Lung microvascular endothelial cell (primary cell): ENCODE data around the gene CLDN18. TPM values are rescaled to one million over a fixed set of nuclear protein-coding genes. Genes with fewer than 3 reads are reported as not detected.
A peak's percentile ranks its signal among the peaks of the same experiment; 100 is the strongest.

Experiments
- DNase-seq, 2 donors: peaks; one replicate each; pipeline versions ENCODE4 v3.0.0 to v3.0.0-alpha.2; 2010; ENCODE audit warnings: low read depth in 2 of 2
- total RNA-seq: library from RNA; depleted of rRNA; stranded (reverse); fragments of >200 nt; gene quantifications from 2 replicates; pipeline ENCODE4 v1.2.1, GENCODE V29; 2014

The CLDN18 gene
- not detected in 2 replicates for total RNA-seq

DNA sequence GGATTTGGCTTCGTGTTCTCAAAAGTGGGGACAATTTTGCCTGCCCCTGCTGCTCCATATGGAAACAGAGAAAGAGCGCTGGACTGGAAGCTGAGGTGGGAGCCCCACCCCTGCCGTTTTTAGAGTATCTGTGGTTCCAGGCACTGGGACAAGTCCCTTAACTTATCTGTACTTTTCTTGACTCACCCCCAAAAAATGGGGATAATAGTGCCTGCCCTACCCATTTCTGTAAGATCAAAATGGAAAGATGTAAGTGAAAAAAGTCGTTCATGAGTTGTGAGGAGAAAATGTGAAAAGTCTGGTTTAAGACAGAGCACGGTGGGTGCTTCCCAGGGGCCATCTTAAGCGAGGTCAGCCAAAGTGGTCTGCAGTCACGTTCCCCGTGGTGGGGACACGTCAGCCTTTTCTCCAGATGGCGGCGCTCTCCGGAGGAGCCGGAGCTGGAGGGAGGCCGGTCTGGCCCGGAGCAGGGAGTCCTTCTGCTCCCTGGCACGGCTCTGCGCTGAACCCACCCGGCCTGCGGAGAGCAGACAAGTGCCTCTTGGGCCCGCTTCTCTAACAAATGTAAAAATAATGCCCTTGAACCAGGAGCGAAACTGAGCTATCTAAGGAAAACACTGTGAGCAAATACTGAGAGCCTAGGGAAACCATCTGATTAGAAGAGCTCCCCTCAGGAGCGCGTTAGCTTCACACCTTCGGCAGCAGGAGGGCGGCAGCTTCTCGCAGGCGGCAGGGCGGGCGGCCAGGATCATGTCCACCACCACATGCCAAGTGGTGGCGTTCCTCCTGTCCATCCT lies at the start of gene CLDN18:
TSS of gene CLDN18 (plus strand) at position 690 of the 797 bp plus-strand sequence. CDS start at position 751, 61 bp downstream.
- no peak for DNase-seq

DNA sequence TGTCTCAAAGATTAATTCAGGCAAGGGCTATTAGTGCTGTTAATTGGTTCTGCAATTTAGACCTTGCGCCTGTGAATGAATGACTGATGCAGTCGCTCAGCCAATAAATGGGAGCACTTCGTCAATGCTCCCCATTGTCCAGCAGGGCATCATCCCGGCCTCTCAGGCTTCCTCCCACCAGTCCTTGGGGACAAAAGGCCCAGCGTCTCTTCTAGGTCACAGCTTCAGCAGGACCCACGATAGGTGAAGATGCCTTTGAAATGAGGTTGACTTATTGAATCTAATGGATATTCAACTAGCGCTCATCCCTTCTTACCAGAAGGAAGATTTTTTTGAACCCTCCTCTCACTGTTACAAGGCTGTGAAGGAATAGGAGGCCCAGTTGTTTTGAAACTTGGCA lies 47.7 kb upstream of the CLDN18 start:
- no peak for DNase-seq

DNA sequence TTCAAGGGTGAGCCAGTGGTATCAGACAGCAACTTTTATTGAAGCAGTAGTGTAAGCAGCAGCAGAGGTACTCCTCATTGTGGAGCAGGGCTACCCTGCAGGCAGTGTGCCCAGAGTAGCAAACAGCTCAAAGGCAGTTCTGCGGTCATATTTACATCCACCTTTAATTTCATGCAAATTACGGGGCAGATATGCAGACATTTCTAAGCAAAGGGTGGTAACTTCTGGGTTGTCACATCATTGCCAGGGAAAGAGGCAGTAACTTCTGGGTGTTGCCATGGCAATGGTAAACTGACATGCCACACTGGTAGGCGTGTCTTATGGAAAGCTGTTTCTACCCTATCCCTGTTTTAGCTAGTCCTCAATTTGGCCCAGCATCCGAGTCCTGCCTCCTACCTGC lies 46.5 kb upstream of the CLDN18 start:
- no peak for DNase-seq

DNA sequence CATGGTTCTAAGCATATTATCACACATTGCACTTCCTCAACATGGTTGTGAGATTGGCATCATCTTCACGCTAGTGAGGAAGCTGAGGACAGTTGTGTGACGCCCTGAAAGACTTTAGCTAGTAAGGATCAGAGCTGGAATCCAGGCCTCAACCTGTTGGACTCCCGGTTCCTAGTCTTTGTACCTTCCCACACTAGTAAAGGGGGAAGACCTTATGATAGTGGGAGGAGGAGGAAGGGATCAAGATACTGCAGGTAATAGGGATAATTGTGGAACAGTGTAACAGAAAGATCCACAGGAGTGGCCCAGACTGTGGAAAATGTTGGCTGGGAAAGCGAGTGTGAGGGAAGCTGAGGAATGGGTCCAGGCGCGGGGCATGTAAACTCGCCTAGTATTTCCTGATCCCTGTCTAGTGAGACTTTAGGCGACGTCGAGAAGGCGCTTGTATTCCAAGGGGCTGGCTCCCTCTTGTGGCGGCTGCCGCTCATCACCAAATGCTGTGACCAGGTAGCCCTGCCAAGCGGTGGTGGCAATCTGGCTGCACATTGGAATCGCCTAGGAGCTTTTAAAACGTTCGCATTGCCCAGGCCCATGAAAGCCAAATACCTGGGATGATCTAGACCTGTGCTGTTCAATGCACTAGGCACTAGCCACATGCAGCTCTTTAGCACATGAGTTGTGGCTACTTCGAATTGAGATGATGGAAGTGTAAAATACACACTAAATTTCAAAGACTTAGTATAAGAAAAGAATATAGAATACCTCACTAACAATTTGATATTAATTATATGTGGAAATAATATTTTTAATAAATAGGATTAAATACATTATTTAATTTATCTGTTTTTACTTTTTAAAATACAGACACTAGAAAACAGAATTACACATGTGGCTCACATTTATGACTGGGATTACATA lies 38.8 kb upstream of the CLDN18 start:
- peak; percentile 61 to 63 for DNase-seq

DNA sequence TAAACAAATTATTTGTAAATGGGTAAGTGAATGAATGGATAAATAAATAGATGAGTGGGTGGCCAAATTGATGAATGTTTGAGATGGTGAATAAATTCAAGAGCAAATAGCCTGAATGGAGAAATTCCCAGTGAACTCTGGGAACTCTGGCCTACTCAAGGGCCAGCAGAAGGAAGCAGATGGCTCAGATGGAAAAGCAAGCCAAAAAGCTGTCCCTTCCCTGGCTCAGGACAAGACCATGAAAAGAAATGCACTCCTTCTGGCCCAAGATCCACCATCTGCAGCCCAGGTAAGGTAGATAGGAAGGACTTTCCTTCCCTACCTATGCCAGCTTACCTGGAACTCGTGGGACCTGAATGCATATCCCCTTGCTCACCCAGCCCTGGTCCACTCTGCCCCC lies 37.6 kb upstream of the CLDN18 start:
- DNase-seq, result no peak

DNA sequence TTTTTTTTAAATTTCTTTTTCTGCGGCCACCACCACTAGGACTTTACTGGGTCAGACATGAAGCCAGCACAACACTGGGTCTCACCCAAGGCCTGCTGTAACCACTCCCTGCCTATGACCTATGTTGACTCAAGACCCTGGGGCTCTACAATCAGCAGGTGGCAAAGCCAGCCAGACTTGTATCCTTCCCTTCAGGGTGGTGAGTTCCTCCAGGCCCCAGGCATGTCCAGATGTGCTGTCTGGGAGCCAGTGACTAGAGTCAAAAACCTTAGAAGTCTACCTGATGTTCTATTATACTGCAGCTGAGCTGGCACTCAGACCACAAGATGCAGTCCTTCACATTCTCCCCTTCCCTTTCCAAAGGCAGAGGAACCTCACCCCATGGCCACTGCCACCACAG lies 31.6 kb upstream of the CLDN18 start:
- no peak for DNase-seq

DNA sequence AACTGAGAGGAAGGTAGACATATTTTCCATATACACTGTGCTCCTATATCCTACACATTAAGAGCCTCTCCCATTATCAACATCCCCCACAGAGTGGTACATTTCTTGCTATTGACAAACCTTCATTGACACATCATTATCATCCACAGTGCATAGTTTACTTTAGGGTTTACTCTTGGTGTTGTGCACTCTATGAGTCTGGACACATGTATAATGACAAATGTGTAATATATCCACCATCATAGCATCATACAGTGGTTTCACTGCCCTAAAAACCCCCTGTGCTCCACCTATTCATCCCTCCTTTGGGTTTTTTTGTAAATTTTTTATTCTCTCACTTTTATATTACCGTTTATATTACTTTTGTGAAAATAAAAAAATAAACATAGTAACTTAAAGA lies 22.2 kb upstream of the CLDN18 start:
- no peak for DNase-seq

DNA sequence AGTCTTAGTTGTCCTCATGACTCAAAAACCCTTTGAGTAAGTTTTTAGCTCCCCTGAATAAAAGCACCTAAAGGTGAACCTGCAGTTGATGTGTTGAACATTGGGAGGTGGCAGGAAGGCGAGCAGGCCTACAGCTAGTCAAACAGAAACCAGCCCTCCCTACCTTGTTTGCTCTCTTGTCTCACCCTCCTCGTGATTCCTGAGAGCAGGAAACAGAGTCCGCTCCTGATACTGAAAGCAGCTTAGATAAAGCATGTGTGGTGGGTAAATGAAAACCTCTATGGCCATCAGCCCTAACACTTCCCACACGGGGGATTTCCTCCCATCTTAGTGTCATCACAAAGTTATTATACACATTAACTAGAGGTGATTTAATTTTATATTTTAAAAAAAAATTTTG lies 21.8 kb upstream of the CLDN18 start:
- no peak for DNase-seq

DNA sequence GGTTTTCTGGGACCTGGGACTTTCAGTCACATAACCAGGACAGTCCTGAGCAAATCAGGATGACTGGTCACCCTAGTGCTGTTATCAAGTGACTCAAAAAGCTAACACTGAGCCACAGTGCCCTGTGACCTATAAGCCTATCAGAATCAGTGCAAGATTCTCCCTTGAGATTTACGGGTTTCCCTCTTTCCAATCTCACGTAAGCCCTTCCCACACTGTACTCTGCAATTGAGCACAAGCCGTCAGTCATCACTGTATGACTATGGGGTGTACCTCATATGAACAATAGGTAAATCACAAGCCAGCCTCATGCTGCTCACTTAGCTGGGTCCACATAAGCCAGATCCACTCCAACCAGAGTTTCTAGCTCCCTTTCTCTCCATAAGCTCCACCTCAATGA lies 21.0 kb upstream of the CLDN18 start:
- DNase-seq, result no peak

DNA sequence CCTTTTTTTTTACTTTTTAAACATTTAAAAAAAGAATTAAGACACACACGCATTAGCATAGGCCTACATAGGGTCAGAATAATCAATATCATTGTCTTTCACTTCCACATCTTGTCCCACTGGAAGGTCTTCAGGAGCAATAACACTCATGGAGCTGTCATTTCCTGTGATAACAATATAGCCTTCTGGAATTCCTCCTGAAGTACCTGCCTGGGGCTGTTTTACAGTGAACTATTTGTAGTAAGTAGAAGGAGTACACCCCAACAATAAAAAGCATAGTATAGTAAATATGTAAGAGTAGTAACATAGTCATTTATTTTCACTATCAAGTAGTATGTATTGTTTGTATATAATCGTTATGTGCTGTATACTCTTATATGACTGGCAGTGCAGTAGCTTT lies 19.5 kb upstream of the CLDN18 start:
- DNase-seq, result no peak

DNA sequence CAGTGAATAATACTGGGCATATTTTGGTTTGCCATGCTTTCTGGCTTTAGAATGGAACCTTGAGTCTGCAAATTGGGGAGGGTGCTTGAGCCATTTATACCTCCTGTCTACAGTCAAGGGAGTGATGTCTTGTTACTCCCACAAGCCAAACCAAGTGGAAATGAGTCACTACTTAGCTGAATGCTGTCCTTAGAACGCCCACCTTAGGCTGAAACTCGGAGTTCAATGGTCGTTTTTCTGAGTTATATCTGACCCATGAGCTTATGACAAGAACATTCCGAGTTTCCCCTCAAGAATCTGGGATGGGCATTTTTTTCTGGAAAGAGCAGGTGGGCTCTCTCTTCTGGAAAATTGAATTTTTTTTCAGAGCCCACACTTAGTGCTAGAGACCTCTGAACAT lies 17.4 kb upstream of the CLDN18 start:
- DNase-seq, result no peak

DNA sequence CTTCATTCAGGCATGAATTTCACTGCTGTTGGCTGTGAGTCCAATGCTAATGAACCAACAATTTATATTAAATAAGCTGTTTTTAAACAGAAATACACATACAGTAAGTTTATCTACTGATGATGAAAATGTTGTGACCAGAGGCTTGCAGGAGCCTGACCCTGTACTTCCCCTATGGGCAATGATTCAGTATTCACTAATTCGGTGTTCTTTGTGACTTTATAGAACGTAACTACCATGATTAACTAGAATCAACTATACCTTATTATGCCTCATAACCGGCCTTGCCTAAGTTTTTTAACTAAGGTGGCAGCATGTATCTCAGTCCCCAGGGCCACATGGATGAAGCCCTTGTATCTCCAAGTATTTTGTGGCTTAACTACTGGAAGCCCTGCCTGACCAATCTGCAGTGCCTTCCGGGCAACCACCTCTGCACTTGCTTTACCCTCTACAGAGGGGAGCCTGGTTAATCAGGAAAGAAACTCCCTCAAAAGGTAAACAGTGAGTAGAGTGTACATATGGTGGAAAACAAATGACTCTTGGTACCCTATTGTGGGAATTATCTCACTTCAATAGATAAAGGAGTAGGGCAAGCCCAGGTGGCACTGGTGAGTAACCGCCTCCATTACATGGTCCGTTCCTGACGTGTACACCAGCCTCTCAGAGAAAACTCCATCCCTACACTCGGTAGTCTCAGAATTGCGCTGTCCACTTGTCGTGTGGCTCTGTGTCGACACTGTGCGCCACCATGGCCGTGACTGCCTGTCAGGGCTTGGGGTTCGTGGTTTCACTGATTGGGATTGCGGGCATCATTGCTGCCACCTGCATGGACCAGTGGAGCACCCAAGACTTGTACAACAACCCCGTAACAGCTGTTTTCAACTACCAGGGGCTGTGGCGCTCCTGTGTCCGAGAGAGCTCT lies 11.6 kb upstream of the CLDN18 start:
- no peak for DNase-seq

DNA sequence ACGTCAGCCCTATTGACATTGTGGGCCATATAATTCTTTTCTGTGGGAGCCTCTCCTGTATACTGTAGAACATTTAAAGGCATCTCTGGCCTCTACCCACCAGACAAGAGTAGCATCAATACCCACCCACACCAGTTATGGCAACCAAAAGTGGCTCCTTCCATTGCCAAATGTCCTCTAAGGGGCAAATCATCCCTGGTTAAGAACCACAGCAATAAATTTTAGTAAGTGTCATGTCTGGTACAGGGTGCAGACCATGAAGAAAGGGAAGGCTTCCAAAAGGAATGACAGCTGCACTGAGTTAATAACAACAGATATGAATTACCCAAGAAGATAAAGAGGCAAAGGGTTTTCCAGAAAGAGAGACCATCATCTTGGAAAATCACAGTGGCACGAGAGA lies 6.9 kb upstream of the CLDN18 start:
- DNase-seq, result no peak

DNA sequence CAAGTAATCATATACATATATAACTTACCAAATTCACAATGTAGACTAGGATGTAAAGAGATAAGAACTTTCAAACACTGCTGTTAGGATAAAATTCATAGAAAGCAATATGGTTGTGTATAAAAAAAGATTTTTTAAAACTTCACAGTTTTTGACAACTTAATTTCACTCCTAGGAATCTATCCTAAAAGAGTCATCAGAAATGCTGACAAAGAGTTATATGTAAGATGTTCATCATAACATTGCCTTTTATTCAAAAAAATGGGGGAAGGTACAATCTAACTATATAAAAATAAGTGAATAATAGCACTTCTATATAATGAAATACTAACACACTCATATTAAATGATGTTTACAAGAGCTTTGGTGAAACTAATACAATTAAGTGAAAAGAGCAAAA lies 4.3 kb upstream of the CLDN18 start:
- no peak for DNase-seq

DNA sequence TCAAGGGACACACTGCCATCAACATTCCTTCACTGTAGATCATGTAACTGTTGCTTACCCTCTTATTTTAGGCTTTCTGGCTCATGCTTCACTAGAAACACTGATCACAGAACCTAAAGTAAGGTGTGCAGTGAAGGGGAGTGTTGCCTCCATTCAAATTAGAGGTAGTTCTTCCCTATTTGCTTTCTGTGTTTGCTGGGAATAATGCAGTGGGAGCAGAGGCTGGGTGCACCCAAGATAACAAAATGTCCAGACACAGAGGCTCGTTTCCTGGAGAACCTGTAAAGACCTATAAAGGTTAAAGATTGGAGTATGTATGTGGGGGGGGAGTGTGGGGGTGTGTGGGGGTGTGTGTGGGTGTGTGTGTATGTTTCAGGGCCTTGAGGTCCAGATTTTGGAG lies 2.1 kb upstream of the CLDN18 start:
- no peak for DNase-seq

DNA sequence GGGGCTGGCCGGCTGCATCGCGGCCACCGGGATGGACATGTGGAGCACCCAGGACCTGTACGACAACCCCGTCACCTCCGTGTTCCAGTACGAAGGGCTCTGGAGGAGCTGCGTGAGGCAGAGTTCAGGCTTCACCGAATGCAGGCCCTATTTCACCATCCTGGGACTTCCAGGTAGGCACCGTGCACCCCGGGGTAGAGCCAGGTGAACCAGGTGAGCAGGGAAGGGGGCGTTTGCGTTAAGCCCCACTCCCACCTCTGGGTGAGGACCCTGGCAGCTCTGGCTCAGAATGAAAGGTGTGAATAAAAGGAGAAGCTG lies 267 bp downstream of the CLDN18 start:
- DNase-seq, result no peak

DNA sequence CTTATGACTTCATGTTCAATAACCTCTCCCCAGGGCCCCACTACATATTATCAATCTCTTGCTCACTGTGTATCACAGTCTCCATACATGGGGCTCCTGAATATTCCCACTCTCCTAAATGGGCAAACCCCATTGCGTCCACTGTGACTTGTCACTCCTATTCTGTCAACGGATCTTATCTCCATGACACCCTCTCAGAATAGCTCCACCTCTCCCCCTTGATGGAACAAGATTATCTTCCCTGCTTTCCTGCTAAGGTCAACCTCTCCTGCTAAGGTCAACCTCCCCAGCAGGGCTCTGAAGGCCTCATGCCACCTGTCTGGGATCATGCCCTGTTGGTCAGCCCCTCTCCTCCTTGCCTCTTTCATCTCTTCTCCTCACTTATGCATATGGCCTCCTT lies 1.8 kb downstream of the CLDN18 start:
- no peak for DNase-seq

DNA sequence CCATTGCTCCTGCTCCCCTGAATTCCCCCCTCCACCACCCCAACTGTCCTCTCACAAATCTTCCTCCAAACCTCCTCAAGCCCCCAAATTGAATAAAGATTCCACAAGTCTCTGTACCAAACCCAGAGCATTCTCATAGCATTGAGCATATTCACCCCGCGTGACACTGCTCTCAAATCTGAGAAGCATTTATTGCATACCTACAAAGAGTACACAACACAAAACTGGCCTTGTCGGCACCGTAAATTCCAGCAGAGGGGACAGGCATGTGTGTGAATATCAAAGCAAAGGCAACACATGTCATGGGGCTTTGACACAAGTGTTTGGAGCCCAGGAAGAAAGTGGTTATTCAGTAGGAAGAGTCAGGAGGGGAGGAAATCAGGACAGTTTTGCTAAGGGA lies 2.6 kb downstream of the CLDN18 start:
- no peak for DNase-seq

DNA sequence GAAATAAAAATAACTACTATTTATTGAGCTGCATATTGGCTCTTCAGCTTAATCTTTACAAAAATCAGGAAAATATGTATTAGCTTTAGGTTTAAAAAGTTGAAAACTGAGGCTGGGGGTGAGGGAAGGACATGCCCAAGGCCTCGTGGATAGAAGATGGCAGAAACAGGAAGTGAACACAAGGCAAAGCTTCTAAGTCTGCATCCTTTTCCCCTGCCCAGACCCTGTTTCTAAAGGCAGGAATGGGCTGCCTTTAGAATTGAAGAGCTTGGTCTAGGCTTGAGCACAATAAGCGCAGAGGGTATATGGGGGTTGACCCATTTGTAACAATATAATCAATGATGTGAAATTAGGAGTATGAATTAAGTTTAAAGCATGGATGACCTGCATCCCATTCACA lies 6.1 kb downstream of the CLDN18 start:
- DNase-seq, result no peak

DNA sequence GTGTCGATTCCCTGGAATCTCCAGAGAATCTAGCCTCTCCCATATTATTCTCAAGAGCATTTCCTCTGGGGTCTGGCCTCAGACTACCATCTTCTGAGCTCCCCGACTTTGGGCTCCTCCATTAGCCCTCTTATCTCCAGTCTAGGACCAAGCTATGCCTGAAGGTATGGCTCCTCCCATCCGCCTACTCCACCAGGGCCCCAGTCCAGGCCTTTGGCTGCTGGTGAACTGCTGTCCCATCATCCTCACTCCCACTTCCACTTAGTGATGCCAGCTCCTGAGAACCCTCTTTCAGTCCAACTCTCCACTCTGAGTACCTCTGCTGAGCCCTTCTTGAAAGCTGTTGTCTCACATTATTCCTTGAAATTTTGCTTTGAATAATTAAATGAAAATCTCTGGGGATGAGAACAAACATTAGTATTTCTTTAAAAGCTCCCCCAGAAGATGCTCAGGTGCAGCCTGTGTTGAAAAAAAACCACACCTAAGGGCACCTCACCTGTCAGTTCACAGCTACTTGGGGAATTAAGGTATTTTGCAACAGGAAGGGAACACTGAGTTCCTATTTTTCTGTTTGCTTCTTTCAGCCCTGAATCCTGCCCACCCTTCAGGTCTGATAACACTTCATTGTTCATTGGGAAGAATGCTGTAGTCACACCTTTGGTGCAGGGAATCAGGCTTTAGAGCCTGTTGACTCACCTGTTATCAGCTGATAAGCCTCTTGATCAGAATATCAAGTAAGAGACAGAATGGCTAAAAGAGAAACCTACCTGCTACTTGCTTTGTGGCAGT lies 9.5 kb downstream of the CLDN18 start:
- no peak for DNase-seq

DNA sequence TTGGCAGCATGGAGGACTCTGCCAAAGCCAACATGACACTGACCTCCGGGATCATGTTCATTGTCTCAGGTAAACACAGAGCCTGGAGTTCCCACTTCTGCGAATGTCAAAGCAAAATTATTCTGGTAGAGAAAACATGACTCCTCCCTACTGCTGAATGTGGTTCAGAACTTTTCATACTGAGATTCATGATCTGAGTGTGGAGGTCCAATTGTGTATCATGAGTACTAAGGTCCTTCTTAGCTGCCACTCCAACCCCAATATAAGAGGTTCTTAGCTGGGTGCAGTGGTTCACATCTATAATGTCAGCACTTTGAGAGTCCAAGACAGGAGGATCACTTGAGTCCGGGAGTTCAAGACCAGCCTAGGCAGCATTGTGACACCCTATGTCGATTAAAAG lies 13.8 kb downstream of the CLDN18 start:
- no peak for DNase-seq
